Measurements from ENCODE around the gene CDK17. TPM values are rescaled to one million over a fixed set of nuclear protein-coding genes. Genes with fewer than 3 reads are reported as not detected.

Gene CDK17
- polyA plus RNA-seq, 1 of the 3 experiments (the other 2 are of a cell fraction) = 11.7 TPM

- TF ChIP-seq, protein P1, sequence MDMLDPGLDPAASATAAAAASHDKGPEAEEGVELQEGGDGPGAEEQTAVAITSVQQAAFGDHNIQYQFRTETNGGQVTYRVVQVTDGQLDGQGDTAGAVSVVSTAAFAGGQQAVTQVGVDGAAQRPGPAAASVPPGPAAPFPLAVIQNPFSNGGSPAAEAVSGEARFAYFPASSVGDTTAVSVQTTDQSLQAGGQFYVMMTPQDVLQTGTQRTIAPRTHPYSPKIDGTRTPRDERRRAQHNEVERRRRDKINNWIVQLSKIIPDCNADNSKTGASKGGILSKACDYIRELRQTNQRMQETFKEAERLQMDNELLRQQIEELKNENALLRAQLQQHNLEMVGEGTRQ (IDR thresholded peaks at IDR 0.05; ENCODE audit: borderline replicate concordance, low read depth, low read length) = no peak
- TF ChIP-seq TAF1 (IDR thresholded peaks at IDR 0.05; ENCODE audit: borderline replicate concordance, low read depth, low read length) (no peak), TCF12 (IDR thresholded peaks at IDR 0.05) (no peak)
These were observed 24.2 kb downstream of the CDK17 start (continued) for GRCh38 chr12:96375841-96376604.

DNA sequence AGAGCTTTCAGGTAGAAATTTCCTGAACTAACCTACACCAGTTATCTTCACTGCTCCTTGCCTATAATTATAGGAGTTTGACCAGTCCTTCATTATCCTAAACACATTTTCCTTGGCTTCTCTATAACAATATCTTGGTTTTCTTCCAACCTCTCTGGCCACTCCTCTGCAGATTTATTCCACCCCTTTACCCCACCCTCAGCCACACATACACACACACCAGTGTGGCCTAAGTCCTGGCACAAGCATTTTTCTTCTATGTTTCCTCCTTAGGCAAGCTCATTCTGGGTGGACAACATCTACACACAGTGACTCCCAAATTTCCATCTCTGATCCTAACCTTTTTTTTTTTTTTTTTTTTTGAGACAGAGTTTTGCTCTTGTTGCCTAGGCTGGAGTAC is 25.1 kb downstream of the CDK17 start:
- TF ChIP-seq FOXJ3 (CRISPR knock-in tag; IDR thresholded peaks at IDR 0.05) (no peak), RXRA (IDR thresholded peaks at IDR 0.05; ENCODE audit: borderline replicate concordance, low read depth) (no peak), TEAD4 (IDR thresholded peaks at IDR 0.05; ENCODE audit: borderline replicate concordance, insufficient read depth) (no peak), POLR2AphosphoS5 (IDR thresholded peaks at IDR 0.05; ENCODE audit: low read depth, low read length) (no peak), GABPA (IDR thresholded peaks at IDR 0.05; ENCODE audit: low read depth) (no peak), MXI1 (IDR thresholded peaks at IDR 0.05; ENCODE audit: low read depth, low read length) (no peak), CHD2 (IDR thresholded peaks at IDR 0.05; ENCODE audit: low read length, partially characterized antibody) (no peak), EP300 (IDR thresholded peaks at IDR 0.05; ENCODE audit: borderline replicate concordance in 1 of 2, low read depth in 1 of 2, low read length in 1 of 2) (no peak), MEF2A (IDR thresholded peaks at IDR 0.05; ENCODE audit: borderline replicate concordance, low read depth) (no peak), RAD21 (IDR thresholded peaks at IDR 0.05; ENCODE audit: low read length) (no peak)
- TF ChIP-seq, protein P2, sequence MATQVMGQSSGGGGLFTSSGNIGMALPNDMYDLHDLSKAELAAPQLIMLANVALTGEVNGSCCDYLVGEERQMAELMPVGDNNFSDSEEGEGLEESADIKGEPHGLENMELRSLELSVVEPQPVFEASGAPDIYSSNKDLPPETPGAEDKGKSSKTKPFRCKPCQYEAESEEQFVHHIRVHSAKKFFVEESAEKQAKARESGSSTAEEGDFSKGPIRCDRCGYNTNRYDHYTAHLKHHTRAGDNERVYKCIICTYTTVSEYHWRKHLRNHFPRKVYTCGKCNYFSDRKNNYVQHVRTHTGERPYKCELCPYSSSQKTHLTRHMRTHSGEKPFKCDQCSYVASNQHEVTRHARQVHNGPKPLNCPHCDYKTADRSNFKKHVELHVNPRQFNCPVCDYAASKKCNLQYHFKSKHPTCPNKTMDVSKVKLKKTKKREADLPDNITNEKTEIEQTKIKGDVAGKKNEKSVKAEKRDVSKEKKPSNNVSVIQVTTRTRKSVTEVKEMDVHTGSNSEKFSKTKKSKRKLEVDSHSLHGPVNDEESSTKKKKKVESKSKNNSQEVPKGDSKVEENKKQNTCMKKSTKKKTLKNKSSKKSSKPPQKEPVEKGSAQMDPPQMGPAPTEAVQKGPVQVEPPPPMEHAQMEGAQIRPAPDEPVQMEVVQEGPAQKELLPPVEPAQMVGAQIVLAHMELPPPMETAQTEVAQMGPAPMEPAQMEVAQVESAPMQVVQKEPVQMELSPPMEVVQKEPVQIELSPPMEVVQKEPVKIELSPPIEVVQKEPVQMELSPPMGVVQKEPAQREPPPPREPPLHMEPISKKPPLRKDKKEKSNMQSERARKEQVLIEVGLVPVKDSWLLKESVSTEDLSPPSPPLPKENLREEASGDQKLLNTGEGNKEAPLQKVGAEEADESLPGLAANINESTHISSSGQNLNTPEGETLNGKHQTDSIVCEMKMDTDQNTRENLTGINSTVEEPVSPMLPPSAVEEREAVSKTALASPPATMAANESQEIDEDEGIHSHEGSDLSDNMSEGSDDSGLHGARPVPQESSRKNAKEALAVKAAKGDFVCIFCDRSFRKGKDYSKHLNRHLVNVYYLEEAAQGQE (IDR thresholded peaks at IDR 0.05; ENCODE audit: low read depth, low read length) = no peak
- H3F3A ChIP-seq (replicated peaks; ENCODE audit: insufficient read depth) = no peaks in the 10 kb centered on the region
- CTCF ChIA-PET = no interaction called here
- peaks cover 2 to 19% of the 10 kb centered on the region in 2 experiments; a peak in 2 of 4 replicates for H3K4me1 ChIP-seq (ENCODE audit: control insufficient read depth in 1 of 2, insufficient read depth in 2 of 2, low read depth in 1 of 2, low read length in 1 of 2)
- H3K9me2 ChIP-seq = no peaks in the 10 kb centered on the region
- POLR2A ChIA-PET = no interaction called here
- H3K27me3 ChIP-seq (ENCODE audit: insufficient read depth) = no peaks in the 10 kb centered on the region
- H3K9ac ChIP-seq = no peak overlapping the region
- no peak overlapping the region for H3K27ac ChIP-seq (ENCODE audit: low read depth in 2 of 2, low read length in 1 of 2)
- peaks cover 85% of the 10 kb centered on the region for H4K20me1 ChIP-seq (ENCODE audit: insufficient read depth)
- no peak overlapping the region for H3K4me2 ChIP-seq
- DNase-seq = no peak
- H3K9me3 ChIP-seq = no peaks in the 10 kb centered on the region
- peaks cover 0 to 10% of the 10 kb centered on the region in 2 experiments for H3K36me3 ChIP-seq (replicated peaks in 1 of 2; ENCODE audit: control insufficient read depth in 1 of 2, insufficient read depth in 2 of 2, low read length in 1 of 2)
- peaks cover 100% of the 10 kb centered on the region for H3K79me2 ChIP-seq (ENCODE audit: insufficient read depth)
- no peak overlapping the region for H2AFZ ChIP-seq (ENCODE audit: low read depth)
- no peak overlapping the region for H3K4me3 ChIP-seq (ENCODE audit: low read depth in 2 of 2, low read length in 1 of 2)
